ENCODE results near the gene PANX3. TPM values are rescaled to one million over a fixed set of nuclear protein-coding genes. Genes with fewer than 3 reads are reported as not detected.

PANX3 gene
- total and polyA plus RNA-seq, 4 donors: not detected

DNA sequence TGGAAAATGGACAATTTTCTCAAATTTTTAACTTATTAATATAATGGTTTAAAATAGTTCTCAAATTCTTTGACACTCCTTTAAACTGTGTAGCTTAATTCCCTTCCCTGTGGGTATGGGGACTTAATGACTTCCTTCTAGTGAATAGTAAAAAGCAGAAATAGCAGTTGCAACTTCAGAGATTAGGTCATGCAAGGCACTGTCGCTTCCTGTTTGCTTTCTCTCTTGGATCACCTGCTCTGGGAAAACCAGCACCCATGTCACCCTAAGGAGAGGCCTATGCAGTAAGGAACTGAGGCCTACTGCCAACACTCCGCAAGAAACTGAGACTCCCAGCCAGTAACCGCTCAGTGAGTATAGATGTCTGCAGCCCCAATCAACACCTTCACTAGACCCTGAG is 5.5 kb upstream of the PANX3 start:
- Histone ChIP-seq H3K9me3 (ENCODE audit: control insufficient read depth, low read length) (no peaks in the 10 kb centered on the region), H3K4me1 (ENCODE audit: control insufficient read depth in 1 of 2, insufficient read depth in 2 of 2, low read length in 2 of 2) (no peaks in the 10 kb centered on the region), H3K27ac (ENCODE audit: low read depth in 1 of 2, low read length in 2 of 2) (no peak overlapping the region), H3K27me3 (ENCODE audit: control insufficient read depth in 1 of 2, insufficient read depth in 2 of 2, low read length in 1 of 2) (no peaks in the 10 kb centered on the region), H3K36me3 (ENCODE audit: control insufficient read depth in 1 of 2, insufficient read depth in 2 of 2, low read length in 1 of 2) (no peaks in the 10 kb centered on the region), H3K4me3 (ENCODE audit: low read length in 2 of 2) (no peak overlapping the region)
- intact Hi-C loops (cut with DNase I): no loop called here
- DNase-seq (peak in 1 of 2 donors; percentile 49), ATAC-seq (ENCODE audit: low FRiP score) (no peak)
- 83 to 86% methylated on average over 3 of the region's 3 CpGs for WGBS, 2 donors

DNA sequence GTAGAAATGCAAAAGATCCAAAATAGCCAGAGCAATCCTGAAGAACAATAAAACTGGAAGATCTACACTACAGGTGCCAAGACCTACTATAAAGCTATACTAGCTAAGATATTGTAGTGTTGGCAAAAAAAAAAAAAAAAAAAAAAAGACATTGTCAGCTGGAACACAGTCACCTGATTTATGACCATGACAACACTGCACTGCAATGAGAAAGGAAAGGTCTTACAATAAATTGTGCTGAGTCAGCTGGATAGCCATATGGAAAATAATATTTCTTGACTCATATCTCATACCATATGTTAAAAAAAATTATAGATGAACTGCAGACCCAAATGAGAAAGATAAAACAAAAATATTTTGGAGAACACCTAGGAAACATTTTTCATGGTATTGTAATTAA is 3.1 kb upstream of the PANX3 start:
- intact Hi-C loops (cut with DNase I): no loop called here
- no peak for DNase-seq
- Histone ChIP-seq H3K27ac (ENCODE audit: low read depth in 1 of 2, low read length in 2 of 2) (no peak overlapping the region), H3K4me3 (ENCODE audit: low read length in 2 of 2) (no peak overlapping the region), H3K4me1 (ENCODE audit: control insufficient read depth in 1 of 2, insufficient read depth in 2 of 2, low read length in 2 of 2) (no peaks in the 10 kb centered on the region), H3K36me3 (ENCODE audit: control insufficient read depth in 1 of 2, insufficient read depth in 2 of 2, low read length in 1 of 2) (no peaks in the 10 kb centered on the region), H3K27me3 (ENCODE audit: control insufficient read depth in 1 of 2, insufficient read depth in 2 of 2, low read length in 1 of 2) (no peaks in the 10 kb centered on the region), H3K9me3 (ENCODE audit: control insufficient read depth, low read length) (no peaks in the 10 kb centered on the region)
- ATAC-seq (ENCODE audit: low FRiP score): no peak

DNA sequence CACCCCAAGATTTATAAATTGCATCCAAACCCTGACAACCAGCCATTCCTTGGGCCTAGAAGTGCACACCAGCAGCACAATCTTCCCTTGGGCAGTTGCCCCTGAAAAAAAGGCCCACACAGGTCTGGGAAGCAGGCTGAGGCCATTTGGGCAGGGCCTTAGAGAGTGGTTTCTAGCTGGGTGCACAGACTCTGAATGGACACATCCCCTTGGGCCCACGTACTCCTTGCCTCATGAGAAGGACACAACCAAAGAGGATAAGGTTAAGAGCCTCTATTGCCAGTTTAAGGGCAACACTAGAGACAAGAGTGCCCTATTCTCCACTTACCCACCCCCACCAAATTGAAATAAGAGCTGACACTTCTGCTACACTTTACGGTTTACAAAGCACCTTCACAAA is 933 bp upstream of the PANX3 start:
- H3K36me3 ChIP-seq (ENCODE audit: control insufficient read depth in 1 of 2, insufficient read depth in 2 of 2, low read length in 1 of 2): no peaks in the 10 kb centered on the region
- DNase-seq (no peak), ATAC-seq (ENCODE audit: low FRiP score) (no peak)
- no peak overlapping the region for H3K27ac ChIP-seq (ENCODE audit: low read depth in 1 of 2, low read length in 2 of 2)
- no peak overlapping the region for H3K4me3 ChIP-seq (ENCODE audit: low read length in 2 of 2)
- WGBS, 2 donors: 79 to 86% methylated on average over 2 of the region's 2 CpGs
- intact Hi-C loops (cut with DNase I): no loop called here
- no peaks in the 10 kb centered on the region for H3K4me1 ChIP-seq (ENCODE audit: control insufficient read depth in 1 of 2, insufficient read depth in 2 of 2, low read length in 2 of 2)
- H3K27me3 ChIP-seq (ENCODE audit: control insufficient read depth in 1 of 2, insufficient read depth in 2 of 2, low read length in 1 of 2): no peaks in the 10 kb centered on the region
- H3K9me3 ChIP-seq (ENCODE audit: control insufficient read depth, low read length): no peaks in the 10 kb centered on the region

DNA sequence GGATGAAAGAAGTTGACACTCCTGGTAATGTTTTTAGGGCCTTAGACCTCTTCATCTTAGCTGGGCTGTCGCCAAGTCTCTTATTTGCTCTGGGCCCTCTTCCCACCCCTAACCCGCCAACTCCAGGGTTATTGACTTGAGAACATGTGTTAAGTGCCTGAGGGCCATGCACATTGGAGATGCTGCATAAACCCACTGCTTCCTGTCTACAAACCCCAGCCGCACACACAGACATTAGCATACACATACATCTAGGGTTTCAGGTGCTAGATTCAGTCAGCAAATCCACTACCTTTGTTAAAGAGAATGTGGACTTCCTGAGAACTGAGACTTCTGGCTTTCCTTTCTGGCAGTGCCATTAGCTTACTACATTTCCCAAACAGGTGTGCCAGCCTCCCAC is 817 bp downstream of the PANX3 start:
- Histone ChIP-seq H3K4me1 (ENCODE audit: control insufficient read depth in 1 of 2, insufficient read depth in 2 of 2, low read length in 2 of 2) (no peaks in the 10 kb centered on the region), H3K9me3 (ENCODE audit: control insufficient read depth, low read length) (no peaks in the 10 kb centered on the region), H3K27ac (ENCODE audit: low read depth in 1 of 2, low read length in 2 of 2) (no peak overlapping the region), H3K36me3 (ENCODE audit: control insufficient read depth in 1 of 2, insufficient read depth in 2 of 2, low read length in 1 of 2) (no peaks in the 10 kb centered on the region), H3K27me3 (ENCODE audit: control insufficient read depth in 1 of 2, insufficient read depth in 2 of 2, low read length in 1 of 2) (no peaks in the 10 kb centered on the region), H3K4me3 (ENCODE audit: low read length in 2 of 2) (no peak overlapping the region)
- WGBS, 2 donors: 67 to 76% methylated on average over 3 of the region's 3 CpGs
- intact Hi-C loops (cut with DNase I): no loop called here
- DNase-seq (no peak), ATAC-seq (ENCODE audit: low FRiP score) (no peak)

DNA sequence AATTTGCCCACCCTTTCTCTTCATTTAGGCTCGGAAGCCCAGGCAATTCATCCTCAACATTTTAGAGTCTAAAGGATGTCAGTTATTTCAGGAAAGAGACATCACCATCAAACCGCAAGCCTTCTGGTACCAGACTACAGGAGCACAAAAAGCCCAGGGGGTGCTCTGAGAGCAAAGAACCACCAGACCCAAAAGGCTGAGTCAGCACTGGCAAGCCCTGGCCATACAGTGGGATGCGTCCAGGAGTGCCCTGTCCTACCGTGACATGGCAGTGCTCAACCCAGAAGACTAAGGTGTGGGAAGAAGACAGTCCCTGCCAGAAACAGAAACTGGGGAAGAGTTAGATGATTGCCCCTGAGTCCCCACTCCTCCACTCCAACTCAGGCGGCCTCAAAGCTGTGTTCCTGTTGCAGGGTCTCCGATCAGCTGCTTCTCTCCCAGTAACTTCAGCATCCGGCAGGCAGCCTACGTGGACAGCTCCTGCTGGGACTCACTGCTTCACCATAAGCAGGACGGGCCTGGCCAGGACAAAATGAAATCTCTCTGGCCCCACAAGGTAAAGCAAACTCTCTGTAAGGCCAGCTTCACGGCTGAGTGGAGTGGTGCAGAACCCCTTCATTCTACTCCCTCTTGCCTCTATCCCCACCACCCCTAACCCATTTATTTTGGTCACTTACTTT is 1.5 kb downstream of the PANX3 start:
- WGBS, 2 donors: 57 to 61% methylated on average over 10 of the region's 10 CpGs

DNA sequence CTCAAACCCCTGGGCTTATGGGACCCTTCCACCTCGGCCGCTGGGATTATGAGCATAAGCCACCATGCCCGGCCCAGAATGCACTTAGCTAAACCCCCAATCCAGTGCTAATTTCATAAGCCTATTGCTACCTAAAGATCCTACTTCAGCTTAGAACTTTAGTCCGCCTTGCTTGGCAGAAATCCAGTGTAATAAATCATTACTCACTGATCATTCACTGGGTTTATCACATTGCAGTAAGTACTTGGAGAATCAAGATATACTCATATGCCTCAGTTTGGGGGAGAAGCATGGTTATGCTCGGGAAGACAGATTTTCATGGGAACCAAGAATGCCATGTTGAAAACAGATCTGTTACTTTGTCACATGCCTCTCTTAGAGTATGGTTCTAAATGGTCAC is 7.6 kb downstream of the PANX3 start:
- H3K27me3 ChIP-seq (ENCODE audit: control insufficient read depth in 1 of 2, insufficient read depth in 2 of 2, low read length in 1 of 2): no peaks in the 10 kb centered on the region
- no peak overlapping the region for H3K4me3 ChIP-seq (ENCODE audit: low read length in 2 of 2)
- H3K27ac ChIP-seq (ENCODE audit: low read depth in 1 of 2, low read length in 2 of 2): no peak overlapping the region
- H3K4me1 ChIP-seq (ENCODE audit: control insufficient read depth in 1 of 2, insufficient read depth in 2 of 2, low read length in 2 of 2): no peaks in the 10 kb centered on the region
- intact Hi-C loops (cut with DNase I): no loop called here
- DNase-seq (no peak), ATAC-seq (ENCODE audit: low FRiP score) (no peak)
- H3K36me3 ChIP-seq (ENCODE audit: control insufficient read depth in 1 of 2, insufficient read depth in 2 of 2, low read length in 1 of 2): no peaks in the 10 kb centered on the region
- WGBS, 2 donors: 72 to 76% methylated on average over 5 of the region's 5 CpGs
- no peaks in the 10 kb centered on the region for H3K9me3 ChIP-seq (ENCODE audit: control insufficient read depth, low read length)

More for the DNA sequence above, 1.5 kb downstream of the PANX3 start:
- Histone ChIP-seq H3K4me1 (ENCODE audit: control insufficient read depth in 1 of 2, insufficient read depth in 2 of 2, low read length in 2 of 2) (no peaks in the 10 kb centered on the region), H3K27me3 (ENCODE audit: control insufficient read depth in 1 of 2, insufficient read depth in 2 of 2, low read length in 1 of 2) (no peaks in the 10 kb centered on the region), H3K27ac (ENCODE audit: low read depth in 1 of 2, low read length in 2 of 2) (no peak overlapping the region), H3K9me3 (ENCODE audit: control insufficient read depth, low read length) (no peaks in the 10 kb centered on the region), H3K4me3 (ENCODE audit: low read length in 2 of 2) (no peak overlapping the region), H3K36me3 (ENCODE audit: control insufficient read depth in 1 of 2, insufficient read depth in 2 of 2, low read length in 1 of 2) (no peaks in the 10 kb centered on the region)
- peak; percentile 33 for ATAC-seq (ENCODE audit: low FRiP score)
- intact Hi-C loops (cut with DNase I): no loop called here
- DNase-seq: no peak

DNA sequence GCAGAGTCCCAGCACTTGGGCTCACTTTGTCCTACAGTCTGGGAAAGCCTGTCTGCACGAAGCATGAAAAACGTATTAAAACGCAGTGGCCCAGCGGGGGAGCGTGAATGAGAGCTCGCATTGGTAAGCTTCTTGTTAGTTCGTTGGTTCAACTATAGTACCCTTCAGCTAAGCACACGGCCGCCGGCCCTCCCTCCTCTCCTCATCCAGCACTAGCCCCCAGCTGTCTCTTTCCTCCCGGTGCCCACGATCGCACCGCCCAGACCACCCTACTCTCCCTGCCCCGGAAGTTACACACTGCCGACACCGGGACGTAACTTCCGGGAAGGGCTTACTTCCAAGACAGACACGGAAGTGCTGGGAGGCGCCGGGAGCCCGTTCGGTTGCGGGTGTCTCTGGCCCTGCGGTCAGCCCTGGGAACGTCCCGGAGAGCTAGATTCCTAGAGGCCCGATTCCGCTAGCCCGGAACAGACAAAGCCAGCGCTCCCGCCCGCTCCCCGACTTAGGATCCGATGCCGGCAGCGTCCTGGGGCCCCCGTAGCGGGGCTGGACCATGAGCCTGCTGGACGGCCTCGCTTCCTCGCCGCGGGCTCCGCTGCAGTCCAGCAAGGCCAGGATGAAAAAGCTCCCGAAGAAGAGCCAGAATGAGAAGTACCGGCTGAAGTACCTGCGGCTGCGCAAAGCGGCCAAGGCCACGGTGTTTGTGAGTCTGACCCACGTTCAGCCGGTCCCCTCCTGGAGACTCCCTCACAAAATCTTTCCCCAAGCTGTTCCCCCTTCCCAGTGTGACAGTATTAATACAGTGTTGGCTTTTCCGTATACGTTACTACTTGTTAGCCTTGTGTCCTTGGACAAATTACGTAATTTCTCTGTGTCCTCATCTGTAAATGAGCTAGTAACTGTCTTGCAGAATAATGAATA is 11.6 kb downstream of the PANX3 start, which contains the start of gene TBRG1:
TSS of gene TBRG1 (plus strand) at position 334 of the 921 bp plus-strand sequence. CDS start at position 554, 220 bp downstream.
- Histone ChIP-seq H3K9me3 (ENCODE audit: control insufficient read depth, low read length) (no peaks in the 10 kb centered on the region), H3K27ac (ENCODE audit: low read depth in 1 of 2, low read length in 2 of 2) (peak within 1 kb of the TSS; percentile 78 to 80), H3K27me3 (ENCODE audit: control insufficient read depth in 1 of 2, insufficient read depth in 2 of 2, low read length in 1 of 2) (no peaks in the 10 kb centered on the region), H3K36me3 (ENCODE audit: control insufficient read depth in 1 of 2, insufficient read depth in 2 of 2, low read length in 1 of 2) (peaks cover 3 to 7% of the 10 kb centered on the region in 2 donors), H3K4me1 (ENCODE audit: control insufficient read depth in 1 of 2, insufficient read depth in 2 of 2, low read length in 2 of 2) (no peaks in the 10 kb centered on the region), H3K4me3 (ENCODE audit: low read length in 2 of 2) (peak within 1 kb of the TSS; percentile 62 to 82)
- intact Hi-C loops (cut with DNase I): no loop called here
- peak; percentile 94 for DNase-seq
- ATAC-seq (ENCODE audit: low FRiP score): peak; percentile 97
- WGBS, 2 donors: 0% methylated on average over 57 of the region's 57 CpGs

DNA sequence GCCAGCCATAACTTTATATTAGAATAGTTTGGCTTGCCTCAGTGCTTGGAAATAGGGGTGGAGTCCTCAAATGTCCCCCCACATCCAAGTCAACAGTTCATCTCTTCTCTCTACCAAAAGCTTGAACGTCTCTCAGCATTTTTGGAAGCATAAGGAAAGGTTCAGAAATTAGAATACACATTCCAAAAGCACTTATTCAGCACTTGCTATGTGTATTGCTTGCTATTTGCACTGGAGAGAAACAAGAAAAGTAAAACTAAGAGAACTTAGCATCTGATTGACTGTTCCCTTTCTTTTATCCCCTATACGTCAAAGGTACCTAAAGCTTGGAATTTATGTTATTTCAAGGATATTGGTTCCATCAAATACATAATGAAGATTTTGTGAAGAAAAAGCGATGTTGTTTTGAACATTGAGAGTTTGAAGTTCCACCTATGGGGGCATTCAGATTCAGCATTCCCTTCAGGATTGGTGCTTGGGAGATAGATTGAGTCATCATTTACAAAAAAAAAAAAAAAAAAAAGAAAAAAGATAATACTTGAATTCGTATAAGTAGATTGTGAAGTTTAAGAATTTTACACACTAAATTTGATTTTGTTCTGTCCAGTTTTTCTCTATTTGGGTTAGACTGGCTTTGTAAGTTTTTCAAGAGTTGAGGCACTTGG is 12.8 kb downstream of the PANX3 start:
- intact Hi-C loops (cut with DNase I): no loop called here
- Histone ChIP-seq H3K4me1 (ENCODE audit: control insufficient read depth in 1 of 2, insufficient read depth in 2 of 2, low read length in 2 of 2) (no peaks in the 10 kb centered on the region), H3K4me3 (ENCODE audit: low read length in 2 of 2) (peak overlapping the region; percentile 62 to 82), H3K9me3 (ENCODE audit: control insufficient read depth, low read length) (no peaks in the 10 kb centered on the region), H3K36me3 (ENCODE audit: control insufficient read depth in 1 of 2, insufficient read depth in 2 of 2, low read length in 1 of 2) (peaks cover 3 to 7% of the 10 kb centered on the region in 2 donors), H3K27me3 (ENCODE audit: control insufficient read depth in 1 of 2, insufficient read depth in 2 of 2, low read length in 1 of 2) (no peaks in the 10 kb centered on the region), H3K27ac (ENCODE audit: low read depth in 1 of 2, low read length in 2 of 2) (no peak overlapping the region)
- DNase-seq: no peak
- ATAC-seq (ENCODE audit: low FRiP score): no peak
- WGBS, 2 donors: 35 to 42% methylated on average over 4 of the region's 4 CpGs
